ENCODE measurements around the gene DDO. TPM values are rescaled to one million over a fixed set of nuclear protein-coding genes. Genes with fewer than 3 reads are reported as not detected.

Gene DDO
- total and polyA plus RNA-seq, 12 donors: 7.6 to 30.0 (median 25.5) TPM

DNA sequence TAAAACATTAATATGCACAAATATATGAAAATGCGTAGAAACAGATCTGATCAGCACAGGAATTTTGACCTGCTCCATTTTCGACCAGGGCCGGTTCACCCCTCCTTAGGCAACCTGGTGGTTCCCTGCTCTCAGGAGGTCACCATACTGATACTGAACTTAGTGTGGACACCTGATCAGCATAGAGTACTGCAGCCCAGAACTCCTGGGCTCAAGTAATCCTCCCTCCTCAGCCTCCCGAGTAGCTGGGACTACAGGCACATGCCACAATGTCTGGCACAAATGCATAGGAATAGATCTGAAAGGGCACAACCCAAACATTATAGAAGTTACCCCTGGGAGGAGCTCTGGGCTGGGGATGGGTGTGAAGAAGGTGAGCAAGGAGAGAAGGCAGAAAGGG is 24.7 kb upstream of the DDO start:
- H3K4me1 ChIP-seq: no peaks in the 10 kb centered on the region
- TF ChIP-seq CTCF (IDR thresholded peaks at IDR 0.05): no peak
- intact Hi-C loops (cut with DNase I): no loop called here
- no peaks in the 10 kb centered on the region for H3K27me3 ChIP-seq
- no peaks in the 10 kb centered on the region for H3K36me3 ChIP-seq
- 78 to 87% methylated on average over 4 of the region's 4 CpGs for WGBS, 2 donors
- H3K9me3 ChIP-seq: peaks cover 0 to 4% (median 0%) of the 10 kb centered on the region in 11 donors
- ATAC-seq: no peak
- H3K27ac ChIP-seq: no peak overlapping the region
- no peak overlapping the region for H3K4me3 ChIP-seq
- no peak for DNase-seq

DNA sequence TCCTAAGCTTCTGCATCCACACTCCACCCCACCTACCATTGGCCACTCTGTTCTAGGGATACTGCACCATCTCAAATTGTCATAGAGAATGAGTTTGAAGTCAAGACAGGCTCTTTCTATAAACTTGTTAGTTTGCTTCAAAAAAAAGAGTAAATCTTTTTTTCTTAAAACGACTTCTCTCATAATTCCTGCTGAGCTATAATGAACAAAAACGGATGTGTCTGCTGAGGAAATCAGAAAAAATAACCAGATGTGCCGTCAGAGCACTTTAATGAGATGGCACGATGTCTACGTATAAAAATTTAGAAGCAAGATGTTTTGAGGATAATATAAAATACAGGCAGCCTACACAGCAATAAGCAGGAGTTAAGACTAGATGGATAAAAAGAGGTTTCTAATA is 24.0 kb upstream of the DDO start:
- Histone ChIP-seq H3K9me3 (peaks cover 0 to 4% (median 0%) of the 10 kb centered on the region in 11 donors), H3K4me3 (no peak overlapping the region), H3K27me3 (no peaks in the 10 kb centered on the region), H3K4me1 (no peaks in the 10 kb centered on the region), H3K27ac (no peak overlapping the region), H3K36me3 (no peaks in the 10 kb centered on the region)
- DNase-seq (no peak), ATAC-seq (no peak)
- 53 to 62% methylated on average over 5 of the region's 5 CpGs for whole genome bisulfite sequencing, 2 donors
- intact Hi-C loops (cut with DNase I): no loop called here
- no peak for TF ChIP-seq CTCF (IDR thresholded peaks at IDR 0.05)

DNA sequence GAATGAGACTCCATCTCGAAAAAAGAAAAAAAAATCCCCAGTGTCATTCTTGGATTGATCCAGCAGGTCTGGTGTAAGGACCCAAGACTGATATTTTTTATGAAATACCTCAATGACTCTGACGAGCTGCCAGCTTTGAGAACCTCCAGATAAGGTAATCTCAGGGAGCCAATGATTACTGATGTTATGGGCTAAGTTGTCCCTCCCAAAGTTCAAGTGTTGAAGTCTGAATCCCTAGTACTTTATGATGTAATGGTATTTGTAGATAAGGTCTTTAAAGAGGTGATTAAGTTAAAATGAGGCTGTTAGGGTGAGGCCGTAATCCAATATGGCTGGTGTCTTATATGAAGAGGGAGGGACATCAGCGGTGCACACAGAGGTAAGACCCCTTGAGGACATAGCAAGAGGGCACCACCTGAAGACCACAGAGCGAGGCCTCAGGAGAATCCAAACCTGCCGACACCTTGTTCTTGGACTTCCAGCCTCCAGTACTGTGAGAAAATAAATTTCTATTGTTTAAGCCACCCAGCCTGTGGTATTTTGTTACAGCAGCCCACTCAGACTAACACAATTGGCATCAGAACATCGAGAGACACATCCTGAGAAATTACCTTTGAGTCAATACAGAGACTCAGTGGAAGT is 19.7 kb upstream of the DDO start:
- Histone ChIP-seq H3K27ac (no peak overlapping the region), H3K9me3 (peaks cover 0 to 4% (median 0%) of the 10 kb centered on the region in 11 donors), H3K36me3 (no peaks in the 10 kb centered on the region), H3K4me3 (no peak overlapping the region), H3K4me1 (peaks cover 0 to 13% (median 0%) of the 10 kb centered on the region in 9 donors), H3K27me3 (peaks cover 0 to 8% (median 0%) of the 10 kb centered on the region in 7 donors)
- WGBS, 2 donors: 80 to 81% methylated on average over 7 of the region's 7 CpGs
- intact Hi-C loops (cut with DNase I): no loop called here
- ATAC-seq (no peak), DNase-seq (no peak)
- no peak for TF ChIP-seq CTCF (IDR thresholded peaks at IDR 0.05)

GRCh38 chr6:110432285-110432900 is 17.0 kb upstream of the DDO start:
- H3K27ac ChIP-seq: no peak overlapping the region

More at GRCh38 chr6:110432285-110432900, 17.0 kb upstream of the DDO start:
- Histone ChIP-seq H3K36me3 (no peaks in the 10 kb centered on the region), H3K27me3 (peaks cover 0 to 23% (median 0%) of the 10 kb centered on the region in 7 donors), H3K4me3 (no peak overlapping the region), H3K9me3 (peaks cover 0 to 4% (median 0%) of the 10 kb centered on the region in 11 donors), H3K4me1 (peaks cover 0 to 13% (median 0%) of the 10 kb centered on the region in 9 donors)
- intact Hi-C loops (cut with DNase I): no loop called here
- ATAC-seq (no peak), DNase-seq (no peak)
- no peak for TF ChIP-seq CTCF (IDR thresholded peaks at IDR 0.05)
- 71% methylated on average over 3 of the region's 3 CpGs for WGBS, 2 donors
